GM13977 (cell line): ENCODE results near the gene SAT1.
"Not testable (repeated sequence)": the region's sequence is repeated elsewhere in the genome, so short reads cannot be mapped to it uniquely, and the experiment has no call there.

Experiments used
- DNase-seq: peaks from one replicate; pipeline ENCODE4 v3.0.0; 2012; ENCODE audit warnings: low spot score
- CTCF ChIP-seq: IDR thresholded peaks from 2 replicates; pipeline ENCODE4 v1.5.1; 2012; ENCODE audit warnings: mild to moderate bottlenecking, control low read depth; ENCODE audit not compliant: insufficient read depth; ENCODE audit errors: extremely low read depth, missing control alignments
- in situ Hi-C: fragments of 300-500 bp; cut with MboI; formaldehyde crosslinking; loops from one replicate; pipeline ENCODE4 v1.12.0; 2022; ENCODE audit warnings: low sequenced_read_pairs, low pct_unique_long_range_greater_than_20kb, mixed read lengths, inconsistent platforms; ENCODE audit not compliant: unreplicated experiment

The SAT1 gene

GRCh38 chrX:23782863-23783588 lies at the start of gene SAT1:
TSS of gene SAT1 (plus strand) at chrX:23783173. CDS start at chrX:23783352, 179 bp downstream.
- DNase-seq = peak; percentile 86
- in situ Hi-C loops = no loop called here
- TF ChIP-seq CTCF = peak; percentile 60

DNA sequence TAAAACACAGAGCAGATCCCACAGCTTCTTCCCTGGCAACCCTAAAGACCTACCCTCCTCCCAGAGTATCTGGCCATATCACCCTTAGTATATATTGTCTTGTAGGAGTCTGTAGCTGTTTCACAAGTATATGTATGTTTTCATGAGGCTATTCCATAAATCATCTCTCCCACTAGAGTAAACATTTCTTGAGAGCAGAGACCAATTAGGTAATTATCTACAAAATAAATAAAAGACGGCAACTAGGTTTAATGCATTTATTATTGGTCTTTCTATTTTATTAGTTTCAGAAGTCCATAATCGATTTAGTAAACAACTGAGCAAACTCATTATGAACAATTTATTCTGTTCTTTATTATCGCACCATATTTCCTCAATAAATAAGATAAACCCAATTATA lies 46.9 kb upstream of the SAT1 start:
- in situ Hi-C loops = no loop called here

DNA sequence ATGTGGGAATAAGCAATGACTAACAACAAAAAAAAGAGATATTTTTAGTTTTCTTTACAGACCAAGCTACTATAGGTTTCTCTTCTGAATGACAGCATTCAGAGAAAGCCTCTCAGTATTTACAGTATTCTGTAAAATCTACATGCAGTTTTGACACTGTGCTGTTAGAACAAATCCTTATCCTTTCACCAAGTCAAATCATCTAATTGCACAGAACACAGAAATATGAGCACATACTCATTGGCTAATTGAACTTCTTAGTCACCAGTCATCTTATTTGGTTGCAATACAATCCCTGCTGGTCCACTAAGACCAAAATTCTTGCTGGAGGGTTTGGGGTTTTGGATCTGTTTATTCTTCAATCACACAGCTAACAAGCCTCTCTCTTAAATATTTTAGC lies 45.6 kb upstream of the SAT1 start:
- DNase-seq = no peak
- no peak for TF ChIP-seq CTCF
- in situ Hi-C loops = no loop called here

More for the DNA sequence above, 46.9 kb upstream of the SAT1 start:
- no peak for TF ChIP-seq CTCF
- no peak for DNase-seq

GRCh38 chrX:23742174-23742696 lies 40.7 kb upstream of the SAT1 start:
- no peak for TF ChIP-seq CTCF
- in situ Hi-C loops = no loop called here
- DNase-seq = peak; percentile 36

DNA sequence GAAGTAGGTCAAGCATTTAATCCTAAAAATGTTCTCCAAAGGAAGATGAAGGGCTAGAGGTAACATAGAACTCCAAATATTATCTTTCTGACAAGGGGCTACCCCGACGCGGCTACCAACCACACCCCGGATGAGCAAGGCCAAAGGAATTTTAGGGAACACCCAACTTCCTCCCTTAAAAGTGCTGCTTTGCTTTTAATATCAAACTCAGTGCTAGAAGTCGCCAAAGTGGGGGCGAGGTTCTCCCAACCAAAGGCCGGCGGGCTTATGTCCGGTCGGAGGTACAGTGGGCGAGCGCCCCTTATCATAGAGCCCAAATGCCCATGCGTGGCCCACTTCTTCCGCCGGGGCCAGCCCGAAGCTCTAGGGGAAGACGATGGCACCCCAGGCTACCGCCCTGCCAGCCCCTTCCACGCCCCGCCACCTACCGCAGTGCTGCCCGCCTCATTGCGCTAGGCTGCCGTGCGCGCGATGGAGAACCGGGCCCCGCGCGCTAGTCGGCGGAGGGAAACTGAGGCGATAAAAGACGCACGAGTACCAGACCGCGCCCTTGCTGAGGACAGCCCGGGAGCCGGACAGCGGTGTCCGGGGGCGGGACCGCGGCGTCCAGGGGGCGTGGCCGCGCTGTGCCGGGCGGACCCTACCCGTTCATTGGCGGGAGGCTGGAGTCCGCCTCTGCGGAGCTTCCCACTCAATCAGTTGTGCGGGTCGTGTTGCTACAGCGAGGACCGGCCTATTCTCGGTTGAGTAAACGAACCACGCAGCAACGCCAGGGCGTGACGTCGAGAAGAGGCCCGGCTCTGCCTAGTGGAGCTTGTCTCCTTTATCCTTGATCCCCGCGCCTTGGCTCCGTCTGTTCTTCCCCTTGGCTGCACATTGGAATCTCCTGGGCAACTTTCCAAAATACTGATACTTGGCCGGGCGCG lies 40.0 kb upstream of the SAT1 start, which contains the start of gene ACOT9:
ACOT9 (minus strand) TSS at position 580 of the 926 bp plus-strand sequence; CDS start at position 448, 132 bp downstream.
- peak; percentile 84 for DNase-seq
- in situ Hi-C loops = no loop called here
- TF ChIP-seq CTCF = no peak

DNA sequence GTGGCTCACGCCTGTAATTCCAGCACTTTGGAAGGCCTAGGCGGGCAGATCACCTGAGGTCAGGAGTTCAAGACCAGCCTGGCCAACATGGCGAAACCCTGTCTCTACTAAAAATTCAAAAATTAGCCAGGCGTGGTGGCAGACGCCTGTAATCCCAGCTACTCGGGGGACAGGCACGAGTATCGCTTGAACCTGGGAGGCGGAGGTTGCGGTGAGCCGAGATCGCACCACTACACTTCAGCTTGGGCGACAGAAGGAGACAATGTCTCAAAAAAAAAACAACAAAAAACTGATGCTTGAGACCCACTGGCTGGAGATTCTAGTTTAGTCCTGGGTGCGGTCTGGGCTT lies 39.4 kb upstream of the SAT1 start:
- in situ Hi-C loops, DNase-seq: not testable (repeated sequence)
